Erythroblast (primary cell): Measurements from ENCODE around the gene MAML2.

ENCODE experiments used
- GATA1 ChIP-seq: IDR thresholded peaks from 2 replicates; pipeline ENCODE4 v1.6.1; 2011; ENCODE audit warnings: low read depth, mild to moderate bottlenecking, control low read depth, low read length, moderate library complexity
- POLR2A ChIP-seq: IDR thresholded peaks from 2 replicates; pipeline ENCODE4 v1.6.1; 2011; ENCODE audit warnings: mild to moderate bottlenecking, low read length

DNA sequence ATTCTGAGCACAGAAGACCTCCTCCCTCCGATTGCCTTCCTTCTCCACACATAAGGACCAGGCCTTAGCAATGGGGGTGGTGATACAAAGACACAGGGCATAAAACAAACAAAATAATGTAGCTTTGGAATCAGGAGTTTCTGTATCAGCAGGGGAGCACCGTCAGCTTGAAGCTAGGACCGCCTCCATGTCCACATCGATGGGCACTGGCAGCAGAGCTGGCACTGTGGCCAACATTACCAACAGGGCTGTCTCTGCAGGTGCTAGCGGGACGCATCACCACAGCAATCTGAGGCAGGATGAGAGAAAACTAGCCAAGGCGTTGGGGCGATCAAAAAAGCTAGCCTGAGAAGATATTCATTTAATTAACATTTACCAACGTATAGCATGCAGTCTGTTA, 201.4 kb downstream of the MAML2 start:
- TF ChIP-seq POLR2A (no peak), GATA1 (no peak)
